Measurements from ENCODE around the gene POLR3E. TPM values are rescaled to one million over a fixed set of nuclear protein-coding genes. Genes with fewer than 3 reads are reported as not detected.

The POLR3E gene
- total and polyA plus RNA-seq, 5 donors from 2014 or later, result 10.2 to 249 (median 16.2) TPM

DNA sequence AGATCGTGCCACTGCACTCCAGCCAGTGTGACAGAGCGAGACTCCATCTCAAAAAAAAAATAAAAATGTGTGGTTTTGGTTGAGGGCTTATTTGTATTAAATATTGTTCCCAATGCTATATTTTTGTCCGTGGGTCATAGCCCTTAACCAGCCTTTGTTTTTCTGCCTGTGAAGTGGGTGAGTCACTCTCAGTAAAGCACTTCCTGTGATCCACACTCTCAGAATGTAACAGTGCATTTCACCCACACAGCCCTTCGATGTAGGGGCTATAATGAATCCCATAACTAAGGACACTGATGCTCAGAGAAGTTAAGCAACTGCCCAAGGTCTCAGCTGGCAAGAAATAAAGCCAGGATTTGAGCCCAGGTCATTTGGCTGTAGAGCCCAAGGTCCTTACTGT lies 34.7 kb upstream of the POLR3E start:
- Histone ChIP-seq H3K36me3 (ENCODE audit: control insufficient read depth, insufficient read depth, low read length) (peaks cover 40% of the 10 kb centered on the region), H3K9me3 (ENCODE audit: control insufficient read depth in 2 of 2, low read length in 2 of 2) (no peaks in the 10 kb centered on the region), H3K4me1 (ENCODE audit: control insufficient read depth, insufficient read depth, low read length, poor library complexity, severe bottlenecking) (peaks cover 8% of the 10 kb centered on the region), H3K4me3 (ENCODE audit: low read depth, low read length) (no peak overlapping the region), H3K27ac (ENCODE audit: insufficient read depth, low read length, poor library complexity, severe bottlenecking) (no peak overlapping the region), H3K27me3 (ENCODE audit: control insufficient read depth, insufficient read depth, low read length) (no peaks in the 10 kb centered on the region)
- peaks cover 0 to 12% (median 7%) of the 10 kb centered on the region in 4 donors for H3K4me1 Mint-ChIP-seq
- peaks cover 34% of the 10 kb centered on the region for H3K36me3 Mint-ChIP-seq
- no peaks in the 10 kb centered on the region for H3K9me3 Mint-ChIP-seq
- ATAC-seq (ENCODE audit: low read depth in 2 of 2) (peak in 1 of 2 donors; percentile 72), DNase-seq (peak in 1 of 3 donors; percentile 52)
- H3K4me3 Mint-ChIP-seq, result no peak overlapping the region
- H3K27ac Mint-ChIP-seq, result peak overlapping the region; percentile 71 to 96 (median 86)
- no peaks in the 10 kb centered on the region for H3K27me3 Mint-ChIP-seq

DNA sequence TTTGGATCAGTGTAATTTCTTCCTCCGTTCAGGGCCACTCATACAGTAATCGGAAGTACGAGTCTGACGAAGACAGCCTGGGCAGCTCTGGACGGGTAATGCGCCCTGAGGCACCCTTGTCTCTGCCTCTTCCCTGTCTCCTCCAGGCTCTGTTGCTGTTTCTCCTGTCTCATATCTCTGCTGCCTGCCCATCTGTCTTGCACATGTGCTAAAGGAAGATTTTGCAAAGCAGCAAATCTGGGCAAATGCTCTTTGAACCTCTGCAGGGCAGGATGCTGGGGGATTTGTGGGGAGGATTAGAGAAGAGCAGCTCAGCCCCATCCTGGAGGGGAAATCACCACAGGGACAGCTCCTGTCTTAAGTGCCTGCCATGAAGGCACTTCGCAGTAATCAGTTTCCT lies 32.4 kb upstream of the POLR3E start:
- no peak for ATAC-seq (ENCODE audit: low read depth in 2 of 2)
- no peak overlapping the region for H3K4me3 ChIP-seq (ENCODE audit: low read depth, low read length)
- peaks cover 0 to 12% (median 6%) of the 10 kb centered on the region in 4 donors for H3K4me1 Mint-ChIP-seq
- H3K27ac ChIP-seq (ENCODE audit: insufficient read depth, low read length, poor library complexity, severe bottlenecking), result no peak overlapping the region
- no peaks in the 10 kb centered on the region for H3K9me3 ChIP-seq (ENCODE audit: control insufficient read depth in 2 of 2, low read length in 2 of 2)
- peak in 1 of 3 donors; percentile 13 for DNase-seq
- peaks cover 22% of the 10 kb centered on the region for H3K36me3 Mint-ChIP-seq
- H3K4me1 ChIP-seq (ENCODE audit: control insufficient read depth, insufficient read depth, low read length, poor library complexity, severe bottlenecking), result peaks cover 8% of the 10 kb centered on the region
- no peak overlapping the region for H3K4me3 Mint-ChIP-seq
- no peaks in the 10 kb centered on the region for H3K27me3 ChIP-seq (ENCODE audit: control insufficient read depth, insufficient read depth, low read length)
- peaks cover 19% of the 10 kb centered on the region for H3K36me3 ChIP-seq (ENCODE audit: control insufficient read depth, insufficient read depth, low read length)
- peak overlapping the region; percentile 38 to 81 (median 62) for H3K27ac Mint-ChIP-seq
- no peaks in the 10 kb centered on the region for H3K27me3 Mint-ChIP-seq
- no peaks in the 10 kb centered on the region for H3K9me3 Mint-ChIP-seq

DNA sequence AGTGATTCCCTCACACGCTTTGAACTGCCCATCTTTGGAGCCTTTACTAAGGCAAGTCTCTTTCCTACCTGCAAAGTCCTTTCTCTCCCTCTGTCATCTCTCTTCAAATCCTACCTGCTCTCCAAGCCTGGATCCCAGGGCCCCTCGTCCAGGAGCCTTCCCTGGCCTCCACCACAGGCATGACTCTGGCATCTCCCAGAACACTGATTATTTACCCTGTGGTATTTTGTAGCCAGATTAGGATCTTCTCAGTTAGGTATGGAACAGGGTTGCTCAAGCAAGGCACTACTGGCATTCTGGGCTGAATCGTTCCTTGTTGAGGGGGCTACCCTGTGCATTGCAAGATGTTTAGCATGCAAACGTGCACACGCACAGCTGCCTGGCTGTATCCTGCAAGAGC lies 31.9 kb upstream of the POLR3E start:
- peak overlapping the region in 2 of 3 donors; percentile 38 to 62 for H3K27ac Mint-ChIP-seq
- H3K4me1 Mint-ChIP-seq, result peaks cover 0 to 12% (median 6%) of the 10 kb centered on the region in 4 donors
- Histone ChIP-seq H3K4me3 (ENCODE audit: low read depth, low read length) (no peak overlapping the region), H3K9me3 (ENCODE audit: control insufficient read depth in 2 of 2, low read length in 2 of 2) (no peaks in the 10 kb centered on the region), H3K36me3 (ENCODE audit: control insufficient read depth, insufficient read depth, low read length) (peaks cover 13% of the 10 kb centered on the region), H3K4me1 (ENCODE audit: control insufficient read depth, insufficient read depth, low read length, poor library complexity, severe bottlenecking) (peaks cover 8% of the 10 kb centered on the region), H3K27ac (ENCODE audit: insufficient read depth, low read length, poor library complexity, severe bottlenecking) (no peak overlapping the region), H3K27me3 (ENCODE audit: control insufficient read depth, insufficient read depth, low read length) (no peaks in the 10 kb centered on the region)
- peaks cover 22% of the 10 kb centered on the region for H3K36me3 Mint-ChIP-seq
- H3K27me3 Mint-ChIP-seq, result no peaks in the 10 kb centered on the region
- DNase-seq (no peak), ATAC-seq (ENCODE audit: low read depth in 2 of 2) (no peak)
- H3K9me3 Mint-ChIP-seq, result no peaks in the 10 kb centered on the region
- H3K4me3 Mint-ChIP-seq, result no peak overlapping the region

DNA sequence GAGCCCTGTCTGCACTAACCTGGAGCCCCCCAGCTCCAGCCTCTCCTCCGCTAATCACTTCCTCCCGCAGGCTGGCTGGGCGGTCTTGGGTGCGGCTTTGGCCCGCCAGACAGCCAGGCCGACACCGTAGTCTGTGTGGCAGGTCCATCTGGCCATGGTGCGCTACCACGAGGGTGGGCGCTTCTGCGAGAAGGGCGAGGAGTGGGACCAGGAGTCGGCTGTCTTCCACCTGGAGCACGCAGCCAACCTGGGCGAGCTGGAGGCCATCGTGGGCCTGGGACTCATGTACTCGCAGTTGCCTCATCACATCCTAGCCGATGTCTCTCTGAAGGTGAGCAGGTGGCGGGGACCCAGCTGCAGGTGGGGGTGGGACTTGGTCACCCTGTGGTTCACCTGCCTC lies 30.7 kb upstream of the POLR3E start:
- H3K4me1 ChIP-seq (ENCODE audit: control insufficient read depth, insufficient read depth, low read length, poor library complexity, severe bottlenecking), result peaks cover 8% of the 10 kb centered on the region
- no peak overlapping the region for H3K27ac ChIP-seq (ENCODE audit: insufficient read depth, low read length, poor library complexity, severe bottlenecking)
- H3K27me3 ChIP-seq (ENCODE audit: control insufficient read depth, insufficient read depth, low read length), result no peaks in the 10 kb centered on the region
- Mint-ChIP-seq H3K36me3 (peaks cover 25% of the 10 kb centered on the region), H3K4me3 (no peak overlapping the region), H3K27ac (no peak overlapping the region), H3K9me3 (no peaks in the 10 kb centered on the region), H3K4me1 (peaks cover 0 to 12% (median 6%) of the 10 kb centered on the region in 4 donors), H3K27me3 (no peaks in the 10 kb centered on the region)
- H3K36me3 ChIP-seq (ENCODE audit: control insufficient read depth, insufficient read depth, low read length), result peaks cover 7% of the 10 kb centered on the region
- DNase-seq, result no peak
- no peak overlapping the region for H3K4me3 ChIP-seq (ENCODE audit: low read depth, low read length)
- ATAC-seq (ENCODE audit: low read depth in 2 of 2), result no peak
- H3K9me3 ChIP-seq (ENCODE audit: control insufficient read depth in 2 of 2, low read length in 2 of 2), result no peaks in the 10 kb centered on the region

DNA sequence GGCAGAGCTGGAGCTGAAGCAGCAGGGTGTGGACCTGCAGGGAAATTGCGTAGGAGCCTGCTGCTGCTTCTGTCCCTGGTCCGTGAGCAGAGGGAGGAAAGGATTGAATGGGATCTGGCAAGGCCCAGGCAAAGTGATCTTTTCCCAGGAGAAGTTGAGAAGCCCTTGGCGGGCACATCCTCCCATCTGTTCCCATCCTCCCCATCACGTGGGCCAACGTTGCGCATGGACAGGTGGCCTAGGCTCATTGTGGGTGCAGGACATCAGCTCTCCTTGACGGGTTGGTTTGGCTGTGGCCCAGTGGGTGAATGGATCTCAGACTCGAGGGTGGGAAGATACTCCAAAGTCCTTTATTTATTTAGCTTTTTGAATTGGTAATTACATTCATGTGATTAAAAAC lies 29.4 kb upstream of the POLR3E start:
- no peak overlapping the region for H3K27ac ChIP-seq (ENCODE audit: insufficient read depth, low read length, poor library complexity, severe bottlenecking)
- no peaks in the 10 kb centered on the region for H3K27me3 ChIP-seq (ENCODE audit: control insufficient read depth, insufficient read depth, low read length)
- Mint-ChIP-seq H3K4me1 (peaks cover 0 to 4% (median under 1%) of the 10 kb centered on the region in 4 donors), H3K27me3 (no peaks in the 10 kb centered on the region), H3K9me3 (no peaks in the 10 kb centered on the region), H3K4me3 (no peak overlapping the region), H3K27ac (peak overlapping the region in 1 of 3 donors; percentile 78), H3K36me3 (peaks cover 30% of the 10 kb centered on the region)
- H3K9me3 ChIP-seq (ENCODE audit: control insufficient read depth in 2 of 2, low read length in 2 of 2), result no peaks in the 10 kb centered on the region
- no peak overlapping the region for H3K4me3 ChIP-seq (ENCODE audit: low read depth, low read length)
- peaks cover 7% of the 10 kb centered on the region for H3K36me3 ChIP-seq (ENCODE audit: control insufficient read depth, insufficient read depth, low read length)
- no peaks in the 10 kb centered on the region for H3K4me1 ChIP-seq (ENCODE audit: control insufficient read depth, insufficient read depth, low read length, poor library complexity, severe bottlenecking)
- DNase-seq, result no peak
- ATAC-seq (ENCODE audit: low read depth in 2 of 2), result no peak

DNA sequence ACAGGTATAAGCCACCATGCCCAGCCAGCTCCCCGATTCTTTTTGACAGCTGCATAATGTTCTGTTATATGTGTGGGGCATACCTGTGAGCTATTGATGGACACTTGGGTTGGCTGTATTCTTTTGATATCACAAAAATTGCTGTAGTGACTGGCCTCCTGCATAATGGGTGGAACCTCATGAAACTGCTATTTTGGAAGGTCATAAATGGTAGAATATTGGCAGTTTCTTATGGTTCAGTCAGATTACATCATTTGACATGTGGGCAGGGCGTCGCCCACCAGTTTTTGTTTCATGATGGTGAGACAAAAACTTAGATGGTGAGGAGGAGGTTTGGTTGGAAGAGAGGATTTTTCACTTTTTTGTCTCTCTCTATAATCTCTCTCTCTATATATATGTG lies 26.7 kb upstream of the POLR3E start:
- no peak overlapping the region for H3K27ac Mint-ChIP-seq
- peaks cover 12% of the 10 kb centered on the region for H3K36me3 ChIP-seq (ENCODE audit: control insufficient read depth, insufficient read depth, low read length)

DNA sequence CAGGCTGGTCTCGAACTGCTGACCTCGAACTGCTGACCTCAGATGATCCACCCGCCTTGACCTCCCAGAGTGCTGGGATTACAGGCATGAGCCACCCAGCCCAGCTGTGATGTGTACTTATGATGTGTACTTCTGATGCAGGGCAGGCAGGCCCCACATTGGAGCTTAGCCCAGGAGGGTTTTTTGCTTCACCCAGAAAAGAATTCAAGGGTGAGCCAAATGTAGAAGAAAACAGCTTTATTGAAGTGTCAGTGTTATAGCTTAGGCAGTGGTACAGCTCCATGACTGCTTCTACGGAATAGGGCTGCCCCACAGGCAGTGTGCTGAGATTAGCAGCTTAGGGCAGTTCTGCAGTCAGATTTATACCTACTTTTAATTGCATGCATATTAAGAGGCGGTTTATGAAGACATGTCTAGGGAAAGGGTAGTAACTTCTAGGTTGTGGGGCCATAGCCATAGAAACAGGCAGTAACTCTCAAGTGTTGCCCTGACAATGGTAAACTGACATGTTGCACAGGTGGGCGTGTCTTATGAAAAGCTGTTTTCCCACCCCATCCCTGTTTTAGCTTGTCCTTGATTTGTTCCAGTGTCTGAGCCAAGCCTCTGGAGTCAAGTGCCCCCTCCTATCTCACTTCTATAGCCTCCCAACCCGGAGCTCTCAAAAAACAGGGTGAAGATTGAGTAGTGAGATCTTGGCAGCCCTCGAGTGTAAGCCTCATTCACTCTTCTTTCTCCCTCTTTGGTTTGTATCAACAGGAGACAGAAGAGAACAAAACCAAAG lies 24.1 kb upstream of the POLR3E start:
- Mint-ChIP-seq H3K4me3 (no peak overlapping the region), H3K27me3 (no peaks in the 10 kb centered on the region), H3K36me3 (peaks cover 22% of the 10 kb centered on the region), H3K27ac (no peak overlapping the region), H3K4me1 (peaks cover 0 to 8% (median 0%) of the 10 kb centered on the region in 4 donors), H3K9me3 (no peaks in the 10 kb centered on the region)
- Histone ChIP-seq H3K27ac (ENCODE audit: insufficient read depth, low read length, poor library complexity, severe bottlenecking) (no peak overlapping the region), H3K36me3 (ENCODE audit: control insufficient read depth, insufficient read depth, low read length) (peaks cover 10% of the 10 kb centered on the region), H3K4me1 (ENCODE audit: control insufficient read depth, insufficient read depth, low read length, poor library complexity, severe bottlenecking) (no peaks in the 10 kb centered on the region), H3K9me3 (ENCODE audit: control insufficient read depth in 2 of 2, low read length in 2 of 2) (no peaks in the 10 kb centered on the region), H3K27me3 (ENCODE audit: control insufficient read depth, insufficient read depth, low read length) (no peaks in the 10 kb centered on the region), H3K4me3 (ENCODE audit: low read depth, low read length) (no peak overlapping the region)
- DNase-seq (no peak), ATAC-seq (ENCODE audit: low read depth in 2 of 2) (no peak)

More for the DNA sequence above, 26.7 kb upstream of the POLR3E start:
- Mint-ChIP-seq H3K27me3 (no peaks in the 10 kb centered on the region), H3K9me3 (no peaks in the 10 kb centered on the region), H3K4me3 (no peak overlapping the region), H3K4me1 (peaks cover 0 to 4% (median 0%) of the 10 kb centered on the region in 4 donors), H3K36me3 (peaks cover 25% of the 10 kb centered on the region)
- Histone ChIP-seq H3K9me3 (ENCODE audit: control insufficient read depth in 2 of 2, low read length in 2 of 2) (no peaks in the 10 kb centered on the region), H3K27ac (ENCODE audit: insufficient read depth, low read length, poor library complexity, severe bottlenecking) (no peak overlapping the region), H3K4me3 (ENCODE audit: low read depth, low read length) (no peak overlapping the region), H3K27me3 (ENCODE audit: control insufficient read depth, insufficient read depth, low read length) (no peaks in the 10 kb centered on the region), H3K4me1 (ENCODE audit: control insufficient read depth, insufficient read depth, low read length, poor library complexity, severe bottlenecking) (no peaks in the 10 kb centered on the region)
- ATAC-seq (ENCODE audit: low read depth in 2 of 2) (no peak), DNase-seq (peak in 1 of 3 donors; percentile 24)

DNA sequence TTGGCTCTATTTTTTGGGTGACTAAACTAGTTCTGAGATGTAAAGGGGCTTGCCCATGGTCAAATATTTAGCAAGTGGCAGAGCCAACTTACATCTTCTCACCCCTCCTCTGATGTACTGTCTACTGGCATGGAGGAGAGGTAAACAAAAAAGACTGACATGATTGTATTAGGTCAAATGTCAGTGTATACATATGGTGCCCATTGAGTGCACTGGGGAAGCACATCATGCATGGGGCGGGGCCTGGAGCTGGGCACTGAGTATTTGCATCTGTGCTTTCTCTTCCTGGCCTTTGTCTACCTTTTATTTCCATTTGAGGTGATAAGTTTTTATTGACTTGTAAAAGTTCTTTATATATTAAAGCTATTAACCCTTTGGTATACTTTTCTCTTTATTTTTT lies 22.3 kb upstream of the POLR3E start:
- Mint-ChIP-seq H3K4me1 (peaks cover 0 to 8% (median 0%) of the 10 kb centered on the region in 4 donors), H3K36me3 (peaks cover 20% of the 10 kb centered on the region), H3K27ac (no peak overlapping the region), H3K27me3 (no peaks in the 10 kb centered on the region), H3K9me3 (no peaks in the 10 kb centered on the region), H3K4me3 (no peak overlapping the region)
- Histone ChIP-seq H3K4me1 (ENCODE audit: control insufficient read depth, insufficient read depth, low read length, poor library complexity, severe bottlenecking) (no peaks in the 10 kb centered on the region), H3K36me3 (ENCODE audit: control insufficient read depth, insufficient read depth, low read length) (peaks cover 18% of the 10 kb centered on the region), H3K4me3 (ENCODE audit: low read depth, low read length) (no peak overlapping the region), H3K9me3 (ENCODE audit: control insufficient read depth in 2 of 2, low read length in 2 of 2) (no peaks in the 10 kb centered on the region), H3K27ac (ENCODE audit: insufficient read depth, low read length, poor library complexity, severe bottlenecking) (no peak overlapping the region), H3K27me3 (ENCODE audit: control insufficient read depth, insufficient read depth, low read length) (no peaks in the 10 kb centered on the region)
- ATAC-seq (ENCODE audit: low read depth in 2 of 2) (no peak), DNase-seq (no peak)

All from CD4-positive, CD25-positive, alpha-beta regulatory T cell (primary cell).